ENCODE measurements around the gene PLXND1.

Gene PLXND1

DNA sequence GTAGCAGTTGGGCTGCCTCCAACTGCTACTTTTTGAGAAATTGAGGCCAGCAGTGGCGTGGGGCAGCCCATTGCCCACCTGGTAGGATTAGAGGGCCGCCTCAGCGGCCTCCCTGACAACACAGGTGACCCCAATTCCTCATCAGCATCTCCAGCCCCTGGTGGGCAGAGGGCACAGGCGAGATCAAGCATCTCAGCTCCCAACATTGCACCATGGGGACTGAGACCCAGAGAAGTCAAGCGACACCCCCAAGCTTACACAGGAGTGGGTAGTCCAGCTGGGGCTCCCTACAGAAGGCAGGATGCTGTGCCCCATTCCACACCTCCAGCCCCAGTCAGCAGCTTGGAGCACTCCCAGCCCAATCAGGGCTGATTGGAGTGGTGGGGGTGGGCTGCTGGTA, 63.7 kb downstream of the PLXND1 start:
- Mint-ChIP-seq H3K36me3 (ENCODE audit: low read depth) (no peaks in the 10 kb centered on the region), H3K4me1 (ENCODE audit: low read depth) (no peaks in the 10 kb centered on the region), H3K9me3 (no peaks in the 10 kb centered on the region), H3K4me3 (no peak overlapping the region), H3K27ac (no peak overlapping the region), H3K27me3 (no peaks in the 10 kb centered on the region)

DNA sequence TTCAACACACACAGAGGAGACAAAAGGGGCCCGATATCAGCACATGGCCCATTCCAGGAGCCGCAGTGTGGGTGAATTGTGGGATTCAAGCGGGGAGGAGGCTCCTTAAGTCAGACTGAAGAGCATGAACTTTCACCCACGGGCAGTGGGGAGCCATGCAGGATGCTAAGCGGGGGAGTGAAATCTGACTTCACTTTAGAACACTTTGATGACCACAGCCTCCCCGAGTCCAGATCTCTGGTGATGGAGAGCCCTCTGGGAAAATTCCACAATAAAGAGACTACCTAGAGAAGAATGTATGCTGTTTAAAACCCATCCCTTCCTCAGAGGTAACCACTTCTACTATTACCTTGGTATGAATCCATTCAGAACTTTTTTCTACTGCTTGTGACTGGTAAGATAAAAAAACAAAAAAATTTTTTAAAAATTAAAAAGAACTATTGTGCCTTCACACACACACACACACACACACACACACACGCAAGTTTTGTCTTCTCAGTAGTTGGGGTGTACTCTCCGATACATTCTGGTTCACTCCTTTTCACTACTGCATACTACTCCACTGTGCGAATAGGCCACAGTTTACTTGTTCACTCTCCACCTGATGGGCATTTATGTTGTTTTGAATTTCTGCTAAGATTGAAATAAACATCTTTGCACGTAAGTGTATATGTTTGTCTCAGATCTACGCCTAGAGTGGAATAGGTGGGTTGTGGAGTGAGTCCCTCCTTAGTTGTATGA, 65.5 kb downstream of the PLXND1 start:
- Mint-ChIP-seq H3K27ac (no peak overlapping the region), H3K36me3 (ENCODE audit: low read depth) (no peaks in the 10 kb centered on the region), H3K4me3 (no peak overlapping the region), H3K27me3 (no peaks in the 10 kb centered on the region), H3K4me1 (ENCODE audit: low read depth) (no peaks in the 10 kb centered on the region), H3K9me3 (no peaks in the 10 kb centered on the region)

DNA sequence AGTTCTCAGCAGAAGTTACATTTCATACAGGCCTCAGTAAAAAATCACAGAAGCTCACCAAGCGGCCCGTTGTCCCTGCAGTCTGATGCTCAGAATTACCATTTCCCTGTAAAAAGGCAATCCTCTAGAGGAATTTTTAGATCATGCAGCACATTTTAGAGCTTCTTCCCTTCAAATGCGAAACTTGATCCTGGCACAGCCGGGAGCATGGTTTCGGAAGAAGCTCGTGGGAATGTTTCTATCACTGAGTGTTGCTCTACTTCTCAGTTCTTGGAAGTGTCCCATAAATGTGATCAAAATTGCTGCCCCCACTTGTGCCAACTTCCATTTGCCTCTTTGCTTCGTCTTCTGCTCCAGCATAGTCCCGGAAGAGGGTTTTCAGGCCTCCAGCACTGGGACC, 67.3 kb downstream of the PLXND1 start:
- H3K36me3 Mint-ChIP-seq (ENCODE audit: low read depth), result no peaks in the 10 kb centered on the region
- H3K27me3 Mint-ChIP-seq, result no peaks in the 10 kb centered on the region

DNA sequence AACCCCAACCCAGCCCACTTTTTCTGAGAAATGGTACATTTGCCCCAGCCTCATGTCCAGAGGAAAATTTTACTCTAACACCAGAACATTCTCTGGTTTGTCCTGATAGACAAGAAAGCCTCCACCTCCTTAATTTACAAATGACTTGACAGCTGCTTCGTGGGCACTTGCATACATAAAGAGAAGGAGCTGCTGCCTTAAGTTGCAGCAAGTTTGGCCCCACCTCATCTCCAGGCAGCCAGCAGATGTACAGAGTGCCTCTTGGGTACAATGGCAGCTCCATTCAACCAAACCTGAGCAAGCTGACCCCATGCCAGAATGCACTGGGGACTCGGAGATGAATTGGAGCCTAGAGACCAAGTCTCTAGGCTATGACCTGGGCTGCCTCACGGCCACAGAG, 69.7 kb downstream of the PLXND1 start:
- Mint-ChIP-seq H3K4me1 (ENCODE audit: low read depth) (no peaks in the 10 kb centered on the region), H3K4me3 (no peak overlapping the region), H3K27me3 (no peaks in the 10 kb centered on the region), H3K36me3 (ENCODE audit: low read depth) (no peaks in the 10 kb centered on the region), H3K27ac (no peak overlapping the region), H3K9me3 (no peaks in the 10 kb centered on the region)

More for the DNA sequence above, 67.3 kb downstream of the PLXND1 start:
- H3K9me3 Mint-ChIP-seq, result no peaks in the 10 kb centered on the region
- H3K4me3 Mint-ChIP-seq, result no peak overlapping the region
- no peak overlapping the region for H3K27ac Mint-ChIP-seq
- H3K4me1 Mint-ChIP-seq (ENCODE audit: low read depth), result no peaks in the 10 kb centered on the region

DNA sequence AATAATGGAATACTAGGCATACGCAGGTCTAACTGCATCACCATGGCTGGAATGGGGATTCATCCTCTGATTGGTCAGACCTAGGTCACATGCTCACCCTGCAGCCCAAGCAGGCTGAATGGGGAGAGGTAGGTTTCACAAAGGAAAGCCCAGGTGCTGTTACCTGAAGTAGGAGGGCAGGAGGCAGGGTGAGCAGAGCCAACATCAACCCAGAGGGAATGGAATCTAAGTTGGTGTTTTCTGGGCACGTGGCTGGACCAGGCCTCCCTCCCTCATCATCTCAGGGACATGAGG, 70.2 kb downstream of the PLXND1 start:
- H3K4me3 Mint-ChIP-seq, result no peak overlapping the region
- no peak overlapping the region for H3K27ac Mint-ChIP-seq
- no peaks in the 10 kb centered on the region for H3K9me3 Mint-ChIP-seq
- no peaks in the 10 kb centered on the region for H3K36me3 Mint-ChIP-seq (ENCODE audit: low read depth)
- H3K27me3 Mint-ChIP-seq, result no peaks in the 10 kb centered on the region
- no peaks in the 10 kb centered on the region for H3K4me1 Mint-ChIP-seq (ENCODE audit: low read depth)

DNA sequence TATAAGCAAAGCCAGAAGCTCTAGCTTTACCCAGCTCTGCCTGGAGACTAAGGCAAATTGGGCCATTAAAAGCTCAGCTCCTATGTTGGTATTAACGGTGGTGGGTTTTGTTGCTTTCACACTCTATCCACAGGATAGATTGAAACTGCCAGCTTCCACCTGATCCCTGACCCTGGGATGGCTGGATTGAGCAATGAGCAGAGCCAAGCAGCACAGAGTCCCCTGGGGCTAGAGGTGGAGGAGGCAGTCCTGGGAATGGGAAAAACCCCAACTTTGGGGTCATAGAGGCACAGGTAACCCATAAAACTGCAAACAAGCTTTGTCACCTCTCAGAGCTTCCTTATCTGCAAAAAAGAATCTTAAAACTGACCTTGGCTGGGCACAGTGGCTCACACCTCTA, 71.4 kb downstream of the PLXND1 start:
- Mint-ChIP-seq H3K27me3 (no peaks in the 10 kb centered on the region), H3K4me3 (no peak overlapping the region), H3K36me3 (ENCODE audit: low read depth) (no peaks in the 10 kb centered on the region), H3K9me3 (no peaks in the 10 kb centered on the region), H3K4me1 (ENCODE audit: low read depth) (no peaks in the 10 kb centered on the region), H3K27ac (no peak overlapping the region)

DNA sequence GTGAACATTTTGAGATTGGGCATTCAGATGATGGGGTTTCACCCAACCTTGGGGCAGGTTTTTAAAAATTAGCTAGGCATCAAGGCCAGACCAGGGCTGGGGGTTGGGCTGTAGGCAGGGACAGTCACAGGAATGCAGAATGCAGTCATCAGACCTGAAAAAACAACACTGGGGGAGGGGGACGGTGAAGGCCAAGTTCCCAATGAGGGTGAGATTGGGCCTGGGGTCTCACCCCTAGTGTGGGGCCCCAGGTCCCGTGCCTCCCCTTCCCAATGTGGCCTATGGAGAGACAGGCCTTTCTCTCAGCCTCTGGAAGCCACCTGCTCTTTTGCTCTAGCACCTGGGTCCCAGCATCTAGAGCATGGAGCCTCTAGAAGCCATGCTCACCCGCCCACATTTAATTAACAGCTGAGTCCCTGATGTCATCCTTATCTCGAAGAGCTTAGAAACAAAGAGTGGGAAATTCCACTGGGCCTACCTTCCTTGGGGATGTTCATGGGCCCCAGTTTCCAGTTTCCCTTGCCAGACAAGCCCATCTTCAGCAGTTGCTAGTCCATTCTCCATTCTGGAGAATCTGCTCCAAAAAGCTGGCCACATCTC, 71.9 kb downstream of the PLXND1 start:
- Mint-ChIP-seq H3K4me3 (no peak overlapping the region), H3K4me1 (ENCODE audit: low read depth) (no peaks in the 10 kb centered on the region), H3K36me3 (ENCODE audit: low read depth) (no peaks in the 10 kb centered on the region), H3K27ac (no peak overlapping the region), H3K9me3 (no peaks in the 10 kb centered on the region), H3K27me3 (no peaks in the 10 kb centered on the region)

DNA sequence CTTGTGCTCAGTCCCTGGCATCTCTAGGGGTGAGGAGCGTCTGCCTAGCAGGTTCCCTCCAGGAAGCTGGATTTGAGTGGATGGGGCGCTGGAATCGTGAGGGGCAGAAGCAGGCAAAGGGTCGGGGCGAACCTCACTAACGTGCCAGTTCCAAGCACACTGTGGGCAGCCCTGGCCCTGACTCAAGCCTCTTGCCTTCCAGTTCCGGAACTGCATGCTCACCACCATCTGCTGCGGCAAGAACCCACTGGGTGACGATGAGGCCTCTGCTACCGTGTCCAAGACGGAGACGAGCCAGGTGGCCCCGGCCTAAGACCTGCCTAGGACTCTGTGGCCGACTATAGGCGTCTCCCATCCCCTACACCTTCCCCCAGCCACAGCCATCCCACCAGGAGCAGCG, 73.1 kb downstream of the PLXND1 start:
- H3K9me3 Mint-ChIP-seq, result no peaks in the 10 kb centered on the region
- H3K4me1 Mint-ChIP-seq (ENCODE audit: low read depth), result no peaks in the 10 kb centered on the region
- no peaks in the 10 kb centered on the region for H3K27me3 Mint-ChIP-seq
- H3K4me3 Mint-ChIP-seq, result no peak overlapping the region
- H3K27ac Mint-ChIP-seq, result no peak overlapping the region
- no peaks in the 10 kb centered on the region for H3K36me3 Mint-ChIP-seq (ENCODE audit: low read depth)

DNA sequence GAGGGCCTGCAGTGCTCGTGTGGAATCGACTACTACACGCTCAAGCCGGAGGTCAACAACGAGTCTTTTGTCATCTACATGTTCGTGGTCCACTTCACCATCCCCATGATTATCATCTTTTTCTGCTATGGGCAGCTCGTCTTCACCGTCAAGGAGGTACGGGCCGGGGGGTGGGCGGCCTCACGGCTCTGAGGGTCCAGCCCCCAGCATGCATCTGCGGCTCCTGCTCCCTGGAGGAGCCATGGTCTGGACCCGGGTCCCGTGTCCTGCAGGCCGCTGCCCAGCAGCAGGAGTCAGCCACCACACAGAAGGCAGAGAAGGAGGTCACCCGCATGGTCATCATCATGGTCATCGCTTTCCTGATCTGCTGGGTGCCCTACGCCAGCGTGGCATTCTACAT, 74.2 kb downstream of the PLXND1 start:
- Mint-ChIP-seq H3K36me3 (ENCODE audit: low read depth) (no peaks in the 10 kb centered on the region), H3K27ac (no peak overlapping the region), H3K4me1 (ENCODE audit: low read depth) (no peaks in the 10 kb centered on the region)

DNA sequence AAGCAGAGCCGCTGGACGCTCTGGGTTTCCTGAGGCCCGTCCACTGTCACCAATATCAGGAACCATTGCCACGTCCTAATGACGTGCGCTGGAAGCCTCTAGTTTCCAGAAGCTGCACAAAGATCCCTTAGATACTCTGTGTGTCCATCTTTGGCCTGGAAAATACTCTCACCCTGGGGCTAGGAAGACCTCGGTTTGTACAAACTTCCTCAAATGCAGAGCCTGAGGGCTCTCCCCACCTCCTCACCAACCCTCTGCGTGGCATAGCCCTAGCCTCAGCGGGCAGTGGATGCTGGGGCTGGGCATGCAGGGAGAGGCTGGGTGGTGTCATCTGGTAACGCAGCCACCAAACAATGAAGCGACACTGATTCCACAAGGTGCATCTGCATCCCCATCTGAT, 74.8 kb downstream of the PLXND1 start:
- H3K27ac Mint-ChIP-seq, result no peak overlapping the region
- H3K36me3 Mint-ChIP-seq (ENCODE audit: low read depth), result no peaks in the 10 kb centered on the region
- no peak overlapping the region for H3K4me3 Mint-ChIP-seq
- H3K9me3 Mint-ChIP-seq, result no peaks in the 10 kb centered on the region
- no peaks in the 10 kb centered on the region for H3K4me1 Mint-ChIP-seq (ENCODE audit: low read depth)
- H3K27me3 Mint-ChIP-seq, result no peaks in the 10 kb centered on the region

More for the DNA sequence above, 74.2 kb downstream of the PLXND1 start:
- Mint-ChIP-seq H3K4me3 (no peak overlapping the region), H3K9me3 (no peaks in the 10 kb centered on the region), H3K27me3 (no peaks in the 10 kb centered on the region)

DNA sequence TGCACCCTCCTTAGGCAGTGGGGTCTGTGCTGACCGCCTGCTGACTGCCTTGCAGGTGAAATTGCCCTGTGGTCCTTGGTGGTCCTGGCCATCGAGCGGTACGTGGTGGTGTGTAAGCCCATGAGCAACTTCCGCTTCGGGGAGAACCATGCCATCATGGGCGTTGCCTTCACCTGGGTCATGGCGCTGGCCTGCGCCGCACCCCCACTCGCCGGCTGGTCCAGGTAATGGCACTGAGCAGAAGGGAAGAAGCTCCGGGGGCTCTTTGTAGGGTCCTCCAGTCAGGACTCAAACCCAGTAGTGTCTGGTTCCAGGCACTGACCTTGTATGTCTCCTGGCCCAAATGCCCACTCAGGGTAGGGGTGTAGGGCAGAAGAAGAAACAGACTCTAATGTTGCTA, 75.7 kb downstream of the PLXND1 start:
- Mint-ChIP-seq H3K27ac (no peak overlapping the region), H3K4me3 (no peak overlapping the region), H3K27me3 (no peaks in the 10 kb centered on the region), H3K9me3 (no peaks in the 10 kb centered on the region), H3K36me3 (ENCODE audit: low read depth) (no peaks in the 10 kb centered on the region), H3K4me1 (ENCODE audit: low read depth) (peaks cover 5% of the 10 kb centered on the region)

DNA sequence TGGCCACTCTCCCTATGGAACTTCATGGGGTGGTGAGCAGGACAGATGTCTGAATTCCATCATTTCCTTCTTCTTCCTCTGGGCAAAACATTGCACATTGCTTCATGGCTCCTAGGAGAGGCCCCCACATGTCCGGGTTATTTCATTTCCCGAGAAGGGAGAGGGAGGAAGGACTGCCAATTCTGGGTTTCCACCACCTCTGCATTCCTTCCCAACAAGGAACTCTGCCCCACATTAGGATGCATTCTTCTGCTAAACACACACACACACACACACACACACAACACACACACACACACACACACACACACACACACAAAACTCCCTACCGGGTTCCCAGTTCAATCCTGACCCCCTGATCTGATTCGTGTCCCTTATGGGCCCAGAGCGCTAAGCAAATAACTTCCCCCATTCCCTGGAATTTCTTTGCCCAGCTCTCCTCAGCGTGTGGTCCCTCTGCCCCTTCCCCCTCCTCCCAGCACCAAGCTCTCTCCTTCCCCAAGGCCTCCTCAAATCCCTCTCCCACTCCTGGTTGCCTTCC, 76.2 kb downstream of the PLXND1 start:
- H3K4me3 Mint-ChIP-seq, result no peak overlapping the region
- peaks cover 5% of the 10 kb centered on the region for H3K4me1 Mint-ChIP-seq (ENCODE audit: low read depth)
- H3K36me3 Mint-ChIP-seq (ENCODE audit: low read depth), result no peaks in the 10 kb centered on the region
- H3K9me3 Mint-ChIP-seq, result no peaks in the 10 kb centered on the region
- no peaks in the 10 kb centered on the region for H3K27me3 Mint-ChIP-seq
- H3K27ac Mint-ChIP-seq, result no peak overlapping the region

DNA sequence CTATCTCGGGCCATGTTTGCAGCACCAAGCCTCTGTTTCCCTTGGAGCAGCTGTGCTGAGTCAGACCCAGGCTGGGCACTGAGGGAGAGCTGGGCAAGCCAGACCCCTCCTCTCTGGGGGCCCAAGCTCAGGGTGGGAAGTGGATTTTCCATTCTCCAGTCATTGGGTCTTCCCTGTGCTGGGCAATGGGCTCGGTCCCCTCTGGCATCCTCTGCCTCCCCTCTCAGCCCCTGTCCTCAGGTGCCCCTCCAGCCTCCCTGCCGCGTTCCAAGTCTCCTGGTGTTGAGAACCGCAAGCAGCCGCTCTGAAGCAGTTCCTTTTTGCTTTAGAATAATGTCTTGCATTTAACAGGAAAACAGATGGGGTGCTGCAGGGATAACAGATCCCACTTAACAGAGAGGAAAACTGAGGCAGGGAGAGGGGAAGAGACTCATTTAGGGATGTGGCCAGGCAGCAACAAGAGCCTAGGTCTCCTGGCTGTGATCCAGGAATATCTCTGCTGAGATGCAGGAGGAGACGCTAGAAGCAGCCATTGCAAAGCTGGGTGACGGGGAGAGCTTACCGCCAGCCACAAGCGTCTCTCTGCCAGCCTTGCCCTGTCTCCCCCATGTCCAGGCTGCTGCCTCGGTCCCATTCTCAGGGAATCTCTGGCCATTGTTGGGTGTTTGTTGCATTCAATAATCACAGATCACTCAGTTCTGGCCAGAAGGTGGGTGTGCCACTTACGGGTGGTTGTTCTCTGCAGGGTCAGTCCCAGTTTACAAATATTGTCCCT, 76.9 kb downstream of the PLXND1 start:
- H3K4me3 Mint-ChIP-seq, result no peak overlapping the region
- no peaks in the 10 kb centered on the region for H3K9me3 Mint-ChIP-seq
- no peak overlapping the region for H3K27ac Mint-ChIP-seq
- H3K4me1 Mint-ChIP-seq (ENCODE audit: low read depth), result peaks cover 5% of the 10 kb centered on the region
- H3K36me3 Mint-ChIP-seq (ENCODE audit: low read depth), result no peaks in the 10 kb centered on the region
- no peaks in the 10 kb centered on the region for H3K27me3 Mint-ChIP-seq

DNA sequence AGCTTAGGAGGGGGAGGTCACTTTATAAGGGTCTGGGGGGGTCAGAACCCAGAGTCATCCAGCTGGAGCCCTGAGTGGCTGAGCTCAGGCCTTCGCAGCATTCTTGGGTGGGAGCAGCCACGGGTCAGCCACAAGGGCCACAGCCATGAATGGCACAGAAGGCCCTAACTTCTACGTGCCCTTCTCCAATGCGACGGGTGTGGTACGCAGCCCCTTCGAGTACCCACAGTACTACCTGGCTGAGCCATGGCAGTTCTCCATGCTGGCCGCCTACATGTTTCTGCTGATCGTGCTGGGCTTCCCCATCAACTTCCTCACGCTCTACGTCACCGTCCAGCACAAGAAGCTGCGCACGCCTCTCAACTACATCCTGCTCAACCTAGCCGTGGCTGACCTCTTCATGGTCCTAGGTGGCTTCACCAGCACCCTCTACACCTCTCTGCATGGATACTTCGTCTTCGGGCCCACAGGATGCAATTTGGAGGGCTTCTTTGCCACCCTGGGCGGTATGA, 77.8 kb downstream of the PLXND1 start, which contains the start of gene RHO:
RHO (plus strand) TSS at position 51 of the 512 bp plus-strand sequence; CDS start at position 146, 95 bp downstream.
- Mint-ChIP-seq H3K27ac (no peak within 1 kb of the TSS), H3K4me1 (ENCODE audit: low read depth) (peaks cover 5% of the 10 kb centered on the region), H3K9me3 (no peaks in the 10 kb centered on the region), H3K4me3 (no peak within 1 kb of the TSS), H3K36me3 (ENCODE audit: low read depth) (no peaks in the 10 kb centered on the region), H3K27me3 (no peaks in the 10 kb centered on the region)

DNA sequence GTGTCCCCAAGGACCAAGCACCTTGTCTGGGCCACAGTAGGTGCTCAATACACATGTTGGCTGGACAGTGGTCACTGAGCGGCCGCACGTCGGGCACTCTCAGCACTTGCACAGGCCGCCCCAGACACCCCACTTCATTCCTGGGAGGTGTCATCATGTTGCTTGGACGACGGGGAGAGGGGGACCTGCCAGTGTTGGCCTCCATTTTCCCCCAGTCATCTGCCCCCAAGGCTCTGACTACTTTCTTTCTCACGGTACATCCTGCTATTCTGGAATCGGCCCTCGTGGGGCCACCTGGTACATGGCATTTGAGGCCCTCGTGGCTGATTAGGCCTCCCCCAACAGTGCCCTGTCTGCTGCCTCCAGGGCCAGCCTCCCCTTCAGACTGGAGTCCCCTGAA, 79.2 kb downstream of the PLXND1 start:
- Mint-ChIP-seq H3K27ac (no peak overlapping the region), H3K27me3 (no peaks in the 10 kb centered on the region), H3K4me3 (no peak overlapping the region), H3K9me3 (no peaks in the 10 kb centered on the region), H3K36me3 (ENCODE audit: low read depth) (no peaks in the 10 kb centered on the region), H3K4me1 (ENCODE audit: low read depth) (peaks cover 5% of the 10 kb centered on the region)

Measured in stimulated activated naive CD8-positive, alpha-beta T cell treated with anti-CD3 and anti-CD28 coated beads, Interleukin-15, Interleukin-2, amounts not matched to agents 100 ng/mL and 50 ng/mL, for 24 hours (primary cell).